CD4-positive, CD25-positive, alpha-beta regulatory T cell (primary cell): Measurements from ENCODE around the gene EPN2. TPM values are rescaled to one million over a fixed set of nuclear protein-coding genes. Genes with fewer than 3 reads are reported as not detected.

Source experiments
- ATAC-seq, 2 donors: fragments of 150-1000 bp; cut with Tn5 transposase; one replicate each; pipeline ENCODE4 v1.10.0; 2021; ENCODE audit warnings: low read depth in 2 of 2, moderate number of reproducible peaks in 2 of 2, moderate library complexity in 1 of 2
- DNase-seq, 3 donors: peaks; one replicate each; pipeline versions ENCODE4 v3.0.0 to v3.0.0-alpha.2; 2012 to 2022; ENCODE audit warnings: mixed read lengths in 1 of 3
- H3K27ac ChIP-seq: one replicate; pipeline ENCODE4 v1.7.0; 2013; ENCODE audit warnings: mild to moderate bottlenecking, low read length; ENCODE audit not compliant: insufficient read depth, poor library complexity, severe bottlenecking
- H3K27me3 ChIP-seq: one replicate; pipeline ENCODE4 v1.7.0; 2013; ENCODE audit warnings: low read length; ENCODE audit not compliant: control insufficient read depth, insufficient read depth
- H3K36me3 ChIP-seq: one replicate; pipeline ENCODE4 v1.7.0; 2013; ENCODE audit warnings: mild to moderate bottlenecking, low read length, moderate library complexity; ENCODE audit not compliant: control insufficient read depth, insufficient read depth
- H3K4me1 ChIP-seq: 2 replicates; pipeline ENCODE4 v1.7.0; 2013; ENCODE audit warnings: mild to moderate bottlenecking, low read length; ENCODE audit not compliant: insufficient read depth, control insufficient read depth, poor library complexity, severe bottlenecking
- H3K4me3 ChIP-seq: one replicate; pipeline ENCODE4 v1.7.0; 2013; ENCODE audit warnings: low read depth, mild to moderate bottlenecking, low read length, moderate library complexity
- H3K9me3 ChIP-seq, 2 experiments: 1 replicate in 1 of 2; 2 replicates in 1 of 2; pipeline ENCODE4 v1.7.0; 2013; ENCODE audit warnings: low read length in 2 of 2, mild to moderate bottlenecking in 1 of 2, moderate library complexity in 1 of 2; ENCODE audit not compliant: control insufficient read depth in 2 of 2
- H3K27ac Mint-ChIP-seq, 3 donors: one replicate each; pipeline ENCODE4 v1.8.0; 2020 to 2022; ENCODE audit warnings: mild to moderate bottlenecking in 3 of 3, mixed read lengths in 3 of 3, moderate library complexity in 2 of 3
- H3K27me3 Mint-ChIP-seq: one replicate; pipeline ENCODE4 v1.8.0; 2022; ENCODE audit warnings: mild to moderate bottlenecking, mixed read lengths
- H3K36me3 Mint-ChIP-seq: one replicate; pipeline ENCODE4 v1.8.0; 2020; ENCODE audit warnings: mixed read lengths
- H3K4me1 Mint-ChIP-seq, 4 donors: one replicate each; pipeline ENCODE4 v1.8.0; 2020 to 2022; ENCODE audit warnings: mixed read lengths in 4 of 4, mild to moderate bottlenecking in 1 of 4
- H3K4me3 Mint-ChIP-seq, 4 donors: one replicate each; pipeline ENCODE4 v1.8.0; 2020 to 2022; ENCODE audit warnings: mild to moderate bottlenecking in 4 of 4, mixed read lengths in 4 of 4, moderate library complexity in 3 of 4
- H3K9me3 Mint-ChIP-seq, 7 donors: one replicate each; pipeline ENCODE4 v1.8.0; 2020 to 2022; ENCODE audit warnings: mixed read lengths in 7 of 7, mild to moderate bottlenecking in 3 of 7, moderate library complexity in 2 of 7
- polyA plus RNA-seq, 4 donors: library from polyadenylated mRNA; unstranded; fragments of 300-500 nt; fragmentation: Illumina TruSeq; gene quantifications; one replicate each; pipeline ENCODE4 v1.2.3, GENCODE V29; 2021
- total RNA-seq: library from RNA; stranded (reverse); gene quantifications from one replicate; pipeline ENCODE4 v1.2.3, GENCODE V29; 2022

The EPN2 gene
- total and polyA plus RNA-seq, 5 donors from 2014 or later, result 7.1 to 14.9 (median 8.1) TPM

- H3K4me3 ChIP-seq, result no peak overlapping the region
- Mint-ChIP-seq H3K4me3 (peak overlapping the region; percentile 76 to 99 (median 96)), H3K9me3 (no peaks in the 10 kb centered on the region), H3K36me3 (peaks cover 28% of the 10 kb centered on the region), H3K4me1 (peaks cover 6 to 24% (median 16%) of the 10 kb centered on the region in 4 donors), H3K27ac (peak overlapping the region; percentile 45 to 66 (median 66)), H3K27me3 (no peaks in the 10 kb centered on the region)
- H3K4me1 ChIP-seq, result peaks cover 15% of the 10 kb centered on the region
- peak overlapping the region; percentile 96 for H3K27ac ChIP-seq
- H3K36me3 ChIP-seq, result peaks cover 34% of the 10 kb centered on the region
- no peaks in the 10 kb centered on the region for H3K9me3 ChIP-seq
- DNase-seq (no peak), ATAC-seq (no peak)
- H3K27me3 ChIP-seq, result no peaks in the 10 kb centered on the region
Measured at GRCh38 chr17:19379361-19380065, 142.3 kb downstream of the EPN2 start.

GRCh38 chr17:19380481-19381301 lies 143.5 kb downstream of the EPN2 start:
- DNase-seq (no peak), ATAC-seq (no peak)
- Mint-ChIP-seq H3K9me3 (no peaks in the 10 kb centered on the region), H3K4me3 (peak overlapping the region in 3 of 4 donors; percentile 43 to 81 (median 70)), H3K27ac (peak overlapping the region in 1 of 3 donors; percentile 20), H3K36me3 (peaks cover 32% of the 10 kb centered on the region), H3K4me1 (peaks cover 6 to 24% (median 16%) of the 10 kb centered on the region in 4 donors), H3K27me3 (no peaks in the 10 kb centered on the region)
- no peak overlapping the region for H3K4me3 ChIP-seq
- peaks cover 34% of the 10 kb centered on the region for H3K36me3 ChIP-seq
- H3K9me3 ChIP-seq, result no peaks in the 10 kb centered on the region
- H3K27ac ChIP-seq, result no peak overlapping the region
- H3K4me1 ChIP-seq, result peaks cover 15% of the 10 kb centered on the region
- H3K27me3 ChIP-seq, result no peaks in the 10 kb centered on the region

- Mint-ChIP-seq H3K27ac (no peak overlapping the region), H3K9me3 (no peaks in the 10 kb centered on the region), H3K4me1 (peaks cover 6 to 18% (median 14%) of the 10 kb centered on the region in 4 donors), H3K4me3 (peak overlapping the region in 2 of 4 donors; percentile 5 to 81), H3K36me3 (peaks cover 32% of the 10 kb centered on the region), H3K27me3 (no peaks in the 10 kb centered on the region)
- Histone ChIP-seq H3K9me3 (no peaks in the 10 kb centered on the region), H3K27ac (no peak overlapping the region), H3K4me1 (peaks cover 15% of the 10 kb centered on the region), H3K4me3 (no peak overlapping the region), H3K27me3 (no peaks in the 10 kb centered on the region), H3K36me3 (peaks cover 34% of the 10 kb centered on the region)
- ATAC-seq (no peak), DNase-seq (no peak)
Measured at GRCh38 chr17:19381361-19381740, 144.2 kb downstream of the EPN2 start.

DNA sequence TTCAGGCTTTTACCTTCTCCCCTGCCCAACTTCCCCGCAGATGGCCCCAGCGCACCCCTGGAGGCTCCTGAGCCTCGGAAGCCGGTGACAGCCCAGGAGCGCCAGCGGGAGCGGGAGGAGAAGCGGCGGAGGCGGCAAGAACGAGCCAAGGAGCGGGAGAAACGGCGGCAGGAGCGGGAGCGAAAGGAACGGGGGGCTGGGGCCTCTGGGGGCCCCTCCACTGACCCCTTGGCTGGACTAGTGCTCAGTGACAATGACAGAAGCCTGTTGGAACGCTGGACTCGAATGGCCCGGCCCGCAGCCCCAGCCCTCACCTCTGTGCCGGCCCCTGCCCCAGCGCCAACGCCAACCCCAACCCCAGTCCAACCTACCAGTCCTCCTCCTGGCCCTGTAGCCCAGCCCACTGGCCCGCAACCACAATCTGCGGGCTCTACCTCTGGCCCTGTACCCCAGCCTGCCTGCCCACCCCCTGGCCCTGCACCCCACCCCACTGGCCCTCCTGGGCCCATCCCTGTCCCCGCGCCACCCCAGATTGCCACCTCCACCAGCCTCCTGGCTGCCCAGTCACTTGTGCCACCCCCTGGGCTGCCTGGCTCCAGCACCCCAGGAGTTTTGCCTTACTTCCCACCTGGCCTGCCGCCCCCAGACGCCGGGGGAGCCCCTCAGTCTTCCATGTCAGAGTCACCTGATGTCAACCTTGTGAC lies 144.7 kb downstream of the EPN2 start:
- no peak overlapping the region for H3K4me3 ChIP-seq
- Mint-ChIP-seq H3K4me1 (peaks cover 4 to 16% (median 11%) of the 10 kb centered on the region in 4 donors), H3K27ac (no peak overlapping the region), H3K9me3 (no peaks in the 10 kb centered on the region), H3K36me3 (peaks cover 32% of the 10 kb centered on the region), H3K27me3 (no peaks in the 10 kb centered on the region), H3K4me3 (no peak overlapping the region)
- no peak overlapping the region for H3K27ac ChIP-seq
- H3K36me3 ChIP-seq, result peaks cover 34% of the 10 kb centered on the region
- no peaks in the 10 kb centered on the region for H3K27me3 ChIP-seq
- DNase-seq, result no peak
- H3K4me1 ChIP-seq, result peaks cover 12% of the 10 kb centered on the region
- no peak for ATAC-seq
- no peaks in the 10 kb centered on the region for H3K9me3 ChIP-seq

DNA sequence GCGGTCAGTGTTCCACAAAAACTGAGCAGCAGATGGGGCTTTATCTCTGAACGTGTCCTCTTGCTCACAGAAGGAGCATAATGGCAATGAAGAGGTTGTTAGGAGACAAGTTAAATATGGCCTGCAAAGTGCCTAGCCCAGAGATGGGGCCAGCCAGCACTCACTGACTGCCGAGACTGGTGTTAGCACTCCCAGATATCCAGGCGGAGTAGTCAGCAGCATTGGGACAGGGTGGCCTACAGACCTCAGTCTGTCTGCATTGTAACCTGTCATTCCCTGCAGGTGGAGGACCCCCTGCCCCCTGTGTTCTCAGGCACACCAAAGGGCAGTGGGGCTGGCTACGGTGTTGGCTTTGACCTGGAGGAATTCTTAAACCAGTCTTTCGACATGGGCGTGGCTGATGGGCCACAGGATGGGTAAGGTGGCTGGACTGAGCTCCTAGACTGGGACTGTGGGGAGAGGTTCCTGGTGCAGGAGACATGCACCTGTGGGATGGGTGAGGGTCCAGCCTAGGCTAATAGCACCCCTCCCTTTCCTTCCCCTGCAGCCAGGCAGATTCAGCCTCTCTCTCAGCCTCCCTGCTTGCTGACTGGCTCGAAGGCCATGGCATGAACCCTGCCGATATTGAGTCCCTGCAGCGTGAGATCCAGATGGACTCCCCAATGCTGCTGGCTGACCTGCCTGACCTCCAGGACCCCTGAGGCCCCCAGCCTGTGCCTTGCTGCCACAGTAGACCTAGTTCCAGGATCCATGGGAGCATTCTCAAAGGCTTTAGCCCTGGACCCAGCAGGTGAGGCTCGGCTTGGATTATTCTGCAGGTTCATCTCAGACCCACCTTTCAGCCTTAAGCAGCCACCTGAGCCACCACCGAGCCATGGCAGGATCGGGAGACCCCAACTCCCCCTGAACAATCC lies 145.6 kb downstream of the EPN2 start:
- DNase-seq, result no peak
- H3K4me3 ChIP-seq, result no peak overlapping the region
- H3K27me3 Mint-ChIP-seq, result no peaks in the 10 kb centered on the region
- no peaks in the 10 kb centered on the region for H3K27me3 ChIP-seq
- H3K4me3 Mint-ChIP-seq, result no peak overlapping the region
- ATAC-seq, result no peak
- peaks cover 0 to 10% (median 6%) of the 10 kb centered on the region in 4 donors for H3K4me1 Mint-ChIP-seq
- H3K36me3 Mint-ChIP-seq, result peaks cover 32% of the 10 kb centered on the region
- H3K27ac Mint-ChIP-seq, result no peak overlapping the region
- no peaks in the 10 kb centered on the region for H3K9me3 ChIP-seq
- H3K4me1 ChIP-seq, result peaks cover 5% of the 10 kb centered on the region
- peaks cover 34% of the 10 kb centered on the region for H3K36me3 ChIP-seq
- no peak overlapping the region for H3K27ac ChIP-seq
- no peaks in the 10 kb centered on the region for H3K9me3 Mint-ChIP-seq

DNA sequence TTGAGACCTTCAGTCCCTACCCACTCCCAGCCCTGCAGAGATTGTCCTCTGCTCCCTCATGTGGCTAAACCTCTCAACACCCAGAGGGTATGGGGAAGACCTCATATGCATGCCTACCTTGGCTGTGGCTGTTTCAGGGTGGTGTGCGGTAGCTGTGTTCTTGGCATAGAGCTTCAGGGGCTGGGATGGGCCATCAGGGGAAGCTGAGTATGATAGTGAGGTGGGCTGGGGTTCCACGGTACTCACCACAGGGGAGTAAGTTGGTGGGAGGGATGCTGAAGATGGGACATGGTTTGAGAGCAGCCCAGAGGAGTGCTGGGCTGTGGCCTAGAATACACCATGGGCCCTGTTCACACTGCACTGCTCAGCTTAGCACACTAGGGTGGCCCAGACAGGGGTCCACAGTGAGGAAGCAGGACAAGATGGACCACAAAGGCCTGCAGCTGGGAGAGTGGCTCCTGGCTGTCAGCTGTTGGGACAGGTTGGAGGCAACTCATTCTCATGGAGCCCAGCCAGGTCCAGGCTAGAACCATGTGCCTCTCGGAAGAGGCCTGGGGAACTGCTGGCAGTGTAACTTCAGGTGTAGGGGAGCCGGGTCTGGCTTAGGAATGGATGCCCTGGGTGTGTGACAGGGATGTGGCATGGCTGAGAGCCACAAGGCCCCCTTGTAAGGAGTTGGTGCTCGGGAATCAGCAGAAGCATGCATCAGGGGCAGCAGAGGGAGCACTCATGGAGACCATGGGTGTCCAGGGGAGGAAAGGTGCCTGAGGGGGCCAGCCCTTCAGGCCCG lies 146.7 kb downstream of the EPN2 start:
- H3K9me3 ChIP-seq, result no peaks in the 10 kb centered on the region
- Mint-ChIP-seq H3K27ac (peak overlapping the region in 2 of 3 donors; percentile 31 to 87), H3K27me3 (no peaks in the 10 kb centered on the region), H3K4me1 (peaks cover 0 to 10% (median 5%) of the 10 kb centered on the region in 4 donors), H3K9me3 (no peaks in the 10 kb centered on the region), H3K4me3 (no peak overlapping the region), H3K36me3 (peaks cover 32% of the 10 kb centered on the region)
- ATAC-seq (no peak), DNase-seq (no peak)
- no peak overlapping the region for H3K27ac ChIP-seq
- H3K4me3 ChIP-seq, result no peak overlapping the region
- no peaks in the 10 kb centered on the region for H3K27me3 ChIP-seq
- peaks cover 34% of the 10 kb centered on the region for H3K36me3 ChIP-seq
- H3K4me1 ChIP-seq, result peaks cover under 1% of the 10 kb centered on the region
